IPS DF 6.9 (cell line): ENCODE results near the gene SEMA5B.

Experiments
- DNase-seq: peaks from one replicate; pipeline ENCODE4 v3.0.0-alpha.2; 2013; ENCODE audit warnings: low read depth, low spot score
- H3K27ac ChIP-seq: one replicate; pipeline ENCODE4 v1.5.1; 2013; ENCODE audit warnings: low read length, control low read depth
- H3K27me3 ChIP-seq: 2 replicates; pipeline ENCODE4 v1.6.1; 2013; ENCODE audit warnings: mild to moderate bottlenecking, low read length; ENCODE audit not compliant: control insufficient read depth, insufficient read depth
- H3K36me3 ChIP-seq: 2 replicates; pipeline ENCODE4 v1.6.1; 2013; ENCODE audit warnings: low read length; ENCODE audit not compliant: control insufficient read depth, insufficient read depth
- H3K4me1 ChIP-seq: 2 replicates; pipeline ENCODE4 v1.6.1; 2013; ENCODE audit warnings: low read length; ENCODE audit not compliant: control insufficient read depth, insufficient read depth
- H3K4me3 ChIP-seq: 2 replicates; pipeline ENCODE4 v1.5.1; 2013; ENCODE audit warnings: mild to moderate bottlenecking, low read length
- H3K9me3 ChIP-seq: 2 replicates; pipeline ENCODE4 v1.6.1; 2013; ENCODE audit warnings: low read length, inconsistent platforms; ENCODE audit not compliant: control insufficient read depth, insufficient read depth
- WGBS: extraction: QIAGEN DNeasy Blood & Tissue Kit; methylation state at CpG from one replicate; pipeline ENCODE4 v1.1.7; 2013; ENCODE audit warnings: mixed read lengths, missing lambda C conversion rate; ENCODE audit not compliant: insufficient read length, insufficient coverage; 5-methylcytosine and 5-hydroxymethylcytosine counted together

The SEMA5B gene

GRCh38 chr3:122880624-122881023 lies 146.9 kb downstream of the SEMA5B start:
- H3K4me3 ChIP-seq, result no peak overlapping the region
- no peaks in the 10 kb centered on the region for H3K27me3 ChIP-seq
- no peak for DNase-seq
- WGBS, result no CpG with 5 or more reads among the region's 4 CpGs
- no peaks in the 10 kb centered on the region for H3K9me3 ChIP-seq
- H3K36me3 ChIP-seq, result no peaks in the 10 kb centered on the region
- H3K27ac ChIP-seq, result no peak overlapping the region
- no peaks in the 10 kb centered on the region; the same call in 1 of the 2 replicates for H3K4me1 ChIP-seq

DNA sequence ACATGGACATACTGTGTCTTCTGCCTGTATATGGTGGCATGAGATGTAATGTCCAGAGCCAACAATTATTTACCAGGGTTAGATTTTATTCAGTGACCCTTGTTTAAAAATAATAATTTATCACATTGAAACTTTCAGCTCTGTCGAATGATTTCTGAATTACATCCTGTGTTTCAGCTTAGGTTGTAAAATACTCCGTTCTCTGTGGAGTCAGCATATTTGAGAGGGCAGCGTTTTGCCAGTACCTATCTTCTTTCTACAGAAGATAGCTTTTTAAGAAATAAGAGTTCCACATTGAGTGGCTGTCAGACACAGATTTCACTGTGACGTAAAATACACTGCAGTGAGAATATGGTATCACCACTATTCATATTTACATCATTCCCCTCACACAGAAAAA lies 147.4 kb downstream of the SEMA5B start:
- no CpG with 5 or more reads among the region's 4 CpGs for WGBS
- H3K27ac ChIP-seq, result no peak overlapping the region
- no peaks in the 10 kb centered on the region for H3K36me3 ChIP-seq
- no peaks in the 10 kb centered on the region for H3K9me3 ChIP-seq
- DNase-seq, result no peak
- no peaks in the 10 kb centered on the region; the same call in 1 of the 2 replicates for H3K4me1 ChIP-seq
- no peak overlapping the region for H3K4me3 ChIP-seq
- no peaks in the 10 kb centered on the region for H3K27me3 ChIP-seq

DNA sequence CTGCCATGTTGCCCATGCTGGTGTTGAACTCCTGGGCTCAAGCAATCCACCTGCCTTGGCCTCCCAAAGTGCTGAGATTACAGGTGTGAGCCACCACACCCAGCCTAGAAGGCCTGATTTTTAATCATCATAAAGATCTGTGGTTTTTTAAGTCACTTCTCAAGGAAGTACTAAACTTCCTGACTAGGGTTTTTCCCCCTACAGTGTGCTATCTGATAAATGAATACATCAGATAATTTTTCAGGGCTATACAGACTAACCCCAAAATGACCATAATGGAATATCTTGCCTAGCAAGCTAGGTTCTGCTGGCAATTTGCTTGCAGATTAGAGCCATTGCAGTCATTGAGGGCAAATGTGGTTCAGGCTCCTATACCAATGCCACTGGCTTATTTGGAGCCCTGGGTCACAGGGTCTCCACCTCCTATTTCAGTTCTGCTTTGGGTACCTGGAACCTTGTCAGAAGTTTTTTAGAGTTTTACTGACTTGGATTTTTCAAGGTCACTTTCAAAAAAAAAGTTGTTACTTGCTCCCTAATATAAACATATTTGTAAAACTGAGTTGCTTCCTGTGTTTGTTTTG lies 151.9 kb downstream of the SEMA5B start:
- Histone ChIP-seq H3K9me3 (no peaks in the 10 kb centered on the region), H3K4me1 (no peaks in the 10 kb centered on the region), H3K27me3 (no peaks in the 10 kb centered on the region), H3K36me3 (no peaks in the 10 kb centered on the region), H3K27ac (no peak overlapping the region), H3K4me3 (no peak overlapping the region)
- DNase-seq, result no peak

DNA sequence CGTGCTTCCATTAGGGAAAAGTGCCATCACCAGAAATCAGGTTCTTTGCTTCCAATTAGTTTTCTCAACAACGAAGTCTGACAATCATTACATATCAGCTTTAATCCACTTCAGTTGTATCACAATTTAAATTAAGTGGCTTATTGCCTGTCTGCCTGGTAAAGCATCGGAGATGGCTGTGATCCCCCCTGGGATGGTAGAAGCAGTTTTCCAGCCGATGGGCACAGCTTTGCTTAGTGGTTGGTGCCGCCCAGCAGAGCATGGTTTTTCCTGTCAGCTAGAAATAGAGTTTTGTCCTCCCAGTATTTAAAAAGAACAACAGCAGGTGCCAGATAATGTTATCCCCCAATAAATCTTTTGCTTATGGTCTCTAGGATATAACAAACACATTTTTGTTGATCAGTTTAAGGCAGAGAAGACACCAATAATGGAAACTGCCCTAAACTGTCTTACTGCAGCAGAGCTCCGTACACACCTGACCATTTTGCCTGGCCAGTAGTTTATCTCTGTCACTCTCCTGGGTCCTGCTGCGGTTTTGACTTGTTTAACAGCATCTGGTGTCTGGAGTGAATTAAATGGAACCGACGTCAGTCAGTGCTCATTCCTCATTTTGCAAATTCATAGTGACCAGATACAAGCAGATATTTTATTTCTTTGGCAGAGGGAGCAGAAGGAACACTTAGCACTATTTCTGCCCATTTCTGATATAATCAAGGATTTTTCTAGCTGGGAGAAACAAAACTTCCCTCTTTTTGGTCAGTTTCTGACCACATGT lies 153.6 kb downstream of the SEMA5B start:
- DNase-seq, result no peak
- no peaks in the 10 kb centered on the region for H3K36me3 ChIP-seq
- no peaks in the 10 kb centered on the region for H3K4me1 ChIP-seq
- H3K9me3 ChIP-seq, result no peaks in the 10 kb centered on the region
- no peaks in the 10 kb centered on the region for H3K27me3 ChIP-seq
- WGBS, result no CpG with 5 or more reads among the region's 9 CpGs
- H3K27ac ChIP-seq, result no peak overlapping the region
- H3K4me3 ChIP-seq, result no peak overlapping the region

DNA sequence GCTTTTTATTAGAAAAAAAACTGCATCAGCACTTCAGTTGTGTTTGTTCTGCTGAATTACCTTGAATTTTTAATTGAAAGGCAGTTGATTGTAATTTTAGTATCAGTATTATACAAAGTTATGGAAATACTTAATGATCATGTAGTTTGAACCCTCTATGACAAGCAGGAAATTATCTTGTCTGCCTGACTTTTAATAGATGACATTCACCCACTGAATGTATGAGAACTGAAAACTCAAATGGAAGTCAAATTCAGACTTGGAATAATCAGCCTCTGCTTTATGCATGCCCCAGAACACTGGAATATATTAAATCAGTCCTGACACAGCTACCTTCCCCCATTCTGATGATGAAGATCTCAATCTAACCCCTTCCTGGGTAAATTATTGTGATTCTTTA lies 159.2 kb downstream of the SEMA5B start:
- no peaks in the 10 kb centered on the region for H3K4me1 ChIP-seq
- no peaks in the 10 kb centered on the region for H3K27me3 ChIP-seq
- no peak for DNase-seq
- no peaks in the 10 kb centered on the region for H3K36me3 ChIP-seq
- no peaks in the 10 kb centered on the region for H3K9me3 ChIP-seq
- H3K27ac ChIP-seq, result no peak overlapping the region
- H3K4me3 ChIP-seq, result no peak overlapping the region

- Histone ChIP-seq H3K4me1 (no peaks in the 10 kb centered on the region), H3K27me3 (no peaks in the 10 kb centered on the region), H3K4me3 (no peak overlapping the region), H3K9me3 (no peaks in the 10 kb centered on the region), H3K27ac (no peak overlapping the region), H3K36me3 (no peaks in the 10 kb centered on the region)
- no peak for DNase-seq
Measured at GRCh38 chr3:122864498-122864897, 163.1 kb downstream of the SEMA5B start.

DNA sequence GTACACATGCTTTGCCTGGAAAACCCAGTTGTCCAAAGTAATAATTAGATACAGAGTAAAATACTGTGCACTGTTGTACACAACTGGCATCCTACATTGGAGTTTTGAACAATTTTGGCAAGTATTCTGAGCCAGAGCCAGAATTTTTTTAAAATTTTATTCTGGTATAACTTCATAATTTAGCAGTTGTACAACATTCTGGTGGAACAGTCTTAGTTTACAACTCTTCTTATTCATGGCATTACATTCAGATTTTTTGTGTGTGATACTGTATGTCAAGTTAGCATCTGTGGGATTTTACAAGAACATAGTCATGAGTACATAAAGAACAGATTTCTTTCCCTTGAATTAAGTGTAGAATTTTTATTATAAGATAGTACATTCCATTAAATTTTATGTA lies 165.2 kb downstream of the SEMA5B start:
- no peak overlapping the region for H3K4me3 ChIP-seq
- no peaks in the 10 kb centered on the region for H3K27me3 ChIP-seq
- H3K4me1 ChIP-seq, result no peaks in the 10 kb centered on the region
- no peak for DNase-seq
- H3K36me3 ChIP-seq, result no peaks in the 10 kb centered on the region
- H3K9me3 ChIP-seq, result no peaks in the 10 kb centered on the region
- no peak overlapping the region for H3K27ac ChIP-seq
